Camera-type eye (tissue), 1 donor: ENCODE data around the gene CR1L. TPM values are rescaled to one million over a fixed set of nuclear protein-coding genes. Genes with fewer than 3 reads are reported as not detected.

ENCODE experiments used
- total RNA-seq: library from RNA; depleted of rRNA; stranded (reverse); fragments of >200 nt; gene quantifications from one replicate; pipeline ENCODE4 v1.2.3, GENCODE V29; 2014

The CR1L gene
- total RNA-seq: not detected

GRCh38 chr1:207644852-207645634 is at the start of gene CR1L:
Gene CR1L (plus strand): TSS chr1:207645133. CDS start chr1:207645234, 101 bp downstream.

GRCh38 chr1:207751790-207752455 is 107.0 kb downstream of the CR1L start, which contains the start of gene CD46:
Gene CD46 (plus strand): TSS chr1:207752054. CDS start chr1:207752213, 159 bp downstream.

Other genes starting within 250 kb of the CR1L start
- 0.11 TPM for gene CR2, start 190.8 kb upstream of the CR1L start, total RNA-seq
- gene CR1, start 149.0 kb upstream of the CR1L start, total RNA-seq: 2.2 TPM
- 164 TPM for gene CD46, start 106.9 kb downstream of the CR1L start, total RNA-seq